ENCODE data around the gene CPA3.

DNA sequence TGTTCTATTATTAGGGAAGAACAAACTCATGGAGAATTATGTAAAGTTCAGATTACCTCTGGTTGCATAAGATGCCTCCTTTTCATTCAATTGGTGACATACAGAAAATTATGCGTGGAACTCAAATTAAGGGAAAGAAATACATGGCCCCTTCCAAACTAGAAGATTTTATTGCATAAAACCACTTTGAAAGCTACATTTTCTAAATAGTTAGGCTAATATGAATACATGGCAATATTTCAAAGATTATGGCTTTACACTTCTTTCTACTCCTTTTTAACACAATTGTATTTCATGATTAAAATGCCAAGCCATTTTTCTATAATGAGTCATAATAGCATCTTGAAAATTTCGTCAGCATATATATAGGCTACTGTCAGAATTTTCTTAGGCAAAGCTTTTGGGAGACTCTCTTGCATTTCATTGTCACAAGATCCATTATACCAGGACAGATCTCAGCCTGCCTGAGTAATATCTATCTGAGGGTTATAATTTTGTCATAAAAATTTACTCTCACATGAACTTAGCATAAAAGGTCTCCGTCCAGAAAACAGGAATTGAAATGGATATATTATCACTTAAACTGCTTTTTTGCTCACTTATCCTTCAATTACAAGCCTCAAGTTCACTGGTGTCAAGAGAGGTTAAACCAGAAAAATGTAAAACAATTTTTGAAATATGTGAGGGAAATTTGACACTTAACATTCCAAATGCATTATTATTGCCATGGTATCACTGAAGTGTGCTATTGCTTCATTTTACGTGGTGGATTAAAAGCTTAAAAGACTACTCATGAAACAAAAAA lies 37.1 kb downstream of the CPA3 start:
- TF ChIP-seq, protein P1, sequence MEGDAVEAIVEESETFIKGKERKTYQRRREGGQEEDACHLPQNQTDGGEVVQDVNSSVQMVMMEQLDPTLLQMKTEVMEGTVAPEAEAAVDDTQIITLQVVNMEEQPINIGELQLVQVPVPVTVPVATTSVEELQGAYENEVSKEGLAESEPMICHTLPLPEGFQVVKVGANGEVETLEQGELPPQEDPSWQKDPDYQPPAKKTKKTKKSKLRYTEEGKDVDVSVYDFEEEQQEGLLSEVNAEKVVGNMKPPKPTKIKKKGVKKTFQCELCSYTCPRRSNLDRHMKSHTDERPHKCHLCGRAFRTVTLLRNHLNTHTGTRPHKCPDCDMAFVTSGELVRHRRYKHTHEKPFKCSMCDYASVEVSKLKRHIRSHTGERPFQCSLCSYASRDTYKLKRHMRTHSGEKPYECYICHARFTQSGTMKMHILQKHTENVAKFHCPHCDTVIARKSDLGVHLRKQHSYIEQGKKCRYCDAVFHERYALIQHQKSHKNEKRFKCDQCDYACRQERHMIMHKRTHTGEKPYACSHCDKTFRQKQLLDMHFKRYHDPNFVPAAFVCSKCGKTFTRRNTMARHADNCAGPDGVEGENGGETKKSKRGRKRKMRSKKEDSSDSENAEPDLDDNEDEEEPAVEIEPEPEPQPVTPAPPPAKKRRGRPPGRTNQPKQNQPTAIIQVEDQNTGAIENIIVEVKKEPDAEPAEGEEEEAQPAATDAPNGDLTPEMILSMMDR (IDR thresholded peaks at IDR 0.05 in 8 of 11, conservative IDR thresholded peaks at IDR 0.05 in 3 of 11), result no peak
- no peak for TF ChIP-seq POLR2A (IDR thresholded peaks at IDR 0.05)
